ENCODE data around the gene BEND4. TPM values are rescaled to one million over a fixed set of nuclear protein-coding genes. Genes with fewer than 3 reads are reported as not detected.

The BEND4 gene
- total and polyA plus RNA-seq, 2 donors from 2014 or later = 0.22 TPM; not detected in 1

DNA sequence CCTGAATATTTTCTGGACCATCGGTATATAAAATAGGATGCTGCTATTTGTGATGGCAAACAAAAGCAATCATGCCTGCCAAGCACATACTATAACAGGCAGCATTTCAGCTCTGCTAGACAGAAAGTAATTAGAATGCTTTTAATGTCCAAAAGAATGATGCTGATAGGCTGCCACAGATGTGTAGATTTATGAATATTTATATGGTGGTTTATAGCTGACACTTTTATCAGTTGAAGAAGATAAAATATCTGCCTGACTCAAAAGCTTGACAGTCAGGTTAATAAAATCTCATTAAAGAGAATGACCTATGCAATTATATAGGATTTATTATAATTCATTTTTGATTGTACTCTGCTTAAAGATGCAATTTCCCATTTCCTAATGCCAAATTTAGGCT lies 4.0 kb downstream of the BEND4 start:
- Histone ChIP-seq H3K27ac (ENCODE audit: low read depth in 2 of 2, low read length in 2 of 2) (no peak overlapping the region), H3K4me3 (ENCODE audit: low read length in 3 of 3) (no peak overlapping the region), H3K9ac (ENCODE audit: low read length in 3 of 3) (no peak overlapping the region), H3K4me1 (ENCODE audit: control insufficient read depth in 2 of 3, insufficient read depth in 2 of 3, low read depth in 1 of 3, low read length in 3 of 3) (peaks cover 0 to 2% (median 0%) of the 10 kb centered on the region in 3 donors), H3K27me3 (ENCODE audit: control insufficient read depth, insufficient read depth, low read length) (no peaks in the 10 kb centered on the region), H3K9me3 (ENCODE audit: control insufficient read depth in 2 of 3, insufficient read depth in 1 of 3, low read length in 3 of 3) (no peaks in the 10 kb centered on the region), H3K36me3 (ENCODE audit: control insufficient read depth in 2 of 3, insufficient read depth in 3 of 3, low read length in 3 of 3) (no peaks in the 10 kb centered on the region)
- DNase-seq (no peak), FAIRE-seq (no peak)
- TF ChIP-seq, protein P1, sequence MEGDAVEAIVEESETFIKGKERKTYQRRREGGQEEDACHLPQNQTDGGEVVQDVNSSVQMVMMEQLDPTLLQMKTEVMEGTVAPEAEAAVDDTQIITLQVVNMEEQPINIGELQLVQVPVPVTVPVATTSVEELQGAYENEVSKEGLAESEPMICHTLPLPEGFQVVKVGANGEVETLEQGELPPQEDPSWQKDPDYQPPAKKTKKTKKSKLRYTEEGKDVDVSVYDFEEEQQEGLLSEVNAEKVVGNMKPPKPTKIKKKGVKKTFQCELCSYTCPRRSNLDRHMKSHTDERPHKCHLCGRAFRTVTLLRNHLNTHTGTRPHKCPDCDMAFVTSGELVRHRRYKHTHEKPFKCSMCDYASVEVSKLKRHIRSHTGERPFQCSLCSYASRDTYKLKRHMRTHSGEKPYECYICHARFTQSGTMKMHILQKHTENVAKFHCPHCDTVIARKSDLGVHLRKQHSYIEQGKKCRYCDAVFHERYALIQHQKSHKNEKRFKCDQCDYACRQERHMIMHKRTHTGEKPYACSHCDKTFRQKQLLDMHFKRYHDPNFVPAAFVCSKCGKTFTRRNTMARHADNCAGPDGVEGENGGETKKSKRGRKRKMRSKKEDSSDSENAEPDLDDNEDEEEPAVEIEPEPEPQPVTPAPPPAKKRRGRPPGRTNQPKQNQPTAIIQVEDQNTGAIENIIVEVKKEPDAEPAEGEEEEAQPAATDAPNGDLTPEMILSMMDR (IDR thresholded peaks at IDR 0.05; ENCODE audit: borderline replicate concordance, extremely low read depth, insufficient read depth) = no peak
- intact Hi-C loops (cut with DNase I) = no loop called here

DNA sequence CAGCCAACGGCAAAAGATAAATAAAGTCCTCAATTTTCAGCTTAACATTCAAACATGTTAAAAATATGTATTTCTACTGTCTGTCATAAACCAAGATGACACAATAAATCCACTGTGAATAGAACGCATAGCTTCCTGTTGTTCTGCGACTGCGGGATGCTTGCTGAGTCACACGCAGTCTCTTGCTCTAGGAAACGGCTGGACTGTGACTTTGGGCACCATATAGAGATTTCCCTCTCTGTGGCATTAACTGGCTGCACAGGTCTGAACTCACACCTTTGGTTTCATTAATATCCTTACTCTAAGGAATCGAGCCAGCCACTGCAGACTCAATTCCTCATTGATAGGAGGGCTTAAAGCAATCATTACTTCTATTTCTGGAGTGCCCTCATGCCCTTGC lies 8.4 kb downstream of the BEND4 start:
- no peaks in the 10 kb centered on the region for H3K4me1 ChIP-seq (ENCODE audit: control insufficient read depth in 2 of 3, insufficient read depth in 2 of 3, low read depth in 1 of 3, low read length in 3 of 3)
- intact Hi-C loops (cut with DNase I) = no loop called here
- H3K27me3 ChIP-seq (ENCODE audit: control insufficient read depth, insufficient read depth, low read length) = no peaks in the 10 kb centered on the region
- H3K9ac ChIP-seq (ENCODE audit: low read length in 3 of 3) = no peak overlapping the region
- TF ChIP-seq, protein P1 (IDR thresholded peaks at IDR 0.05; ENCODE audit: borderline replicate concordance, extremely low read depth, insufficient read depth) = no peak
- FAIRE-seq (no peak), DNase-seq (no peak)
- no peak overlapping the region for H3K4me3 ChIP-seq (ENCODE audit: low read length in 3 of 3)
- H3K9me3 ChIP-seq (ENCODE audit: control insufficient read depth in 2 of 3, insufficient read depth in 1 of 3, low read length in 3 of 3) = no peaks in the 10 kb centered on the region
- no peaks in the 10 kb centered on the region for H3K36me3 ChIP-seq (ENCODE audit: control insufficient read depth in 2 of 3, insufficient read depth in 3 of 3, low read length in 3 of 3)
- H3K27ac ChIP-seq (ENCODE audit: low read depth in 2 of 2, low read length in 2 of 2) = no peak overlapping the region

DNA sequence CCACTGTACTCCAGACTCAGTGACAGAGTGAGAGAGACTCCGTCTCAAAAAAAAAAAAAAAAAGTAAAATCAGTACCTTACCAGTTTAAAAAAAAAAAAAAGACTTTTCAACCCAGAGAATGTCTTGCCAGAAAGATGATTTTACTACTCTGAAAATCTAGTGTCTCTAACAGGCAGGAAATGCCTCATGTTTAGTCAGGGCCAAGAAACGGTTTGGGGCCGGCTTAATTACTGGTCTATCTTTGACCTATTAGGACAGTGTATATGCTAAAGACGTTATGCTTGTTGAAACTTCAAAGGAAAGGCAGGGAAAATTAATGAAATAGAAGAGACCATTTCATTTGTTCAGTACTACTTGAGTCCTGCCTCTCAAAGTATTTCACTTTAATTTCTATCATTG lies 9.9 kb downstream of the BEND4 start:
- no peaks in the 10 kb centered on the region for H3K9me3 ChIP-seq (ENCODE audit: control insufficient read depth in 2 of 3, insufficient read depth in 1 of 3, low read length in 3 of 3)
- H3K4me3 ChIP-seq (ENCODE audit: low read length in 3 of 3) = no peak overlapping the region
- TF ChIP-seq, protein P1 (IDR thresholded peaks at IDR 0.05; ENCODE audit: borderline replicate concordance, extremely low read depth, insufficient read depth) = no peak
- intact Hi-C loops (cut with DNase I) = no loop called here
- FAIRE-seq = no peak
- no peak overlapping the region for H3K27ac ChIP-seq (ENCODE audit: low read depth in 2 of 2, low read length in 2 of 2)
- H3K27me3 ChIP-seq (ENCODE audit: control insufficient read depth, insufficient read depth, low read length) = no peaks in the 10 kb centered on the region
- no peak for DNase-seq
- H3K4me1 ChIP-seq (ENCODE audit: control insufficient read depth in 2 of 3, insufficient read depth in 2 of 3, low read depth in 1 of 3, low read length in 3 of 3) = no peaks in the 10 kb centered on the region
- no peaks in the 10 kb centered on the region for H3K36me3 ChIP-seq (ENCODE audit: control insufficient read depth in 2 of 3, insufficient read depth in 3 of 3, low read length in 3 of 3)
- no peak overlapping the region for H3K9ac ChIP-seq (ENCODE audit: low read length in 3 of 3)

DNA sequence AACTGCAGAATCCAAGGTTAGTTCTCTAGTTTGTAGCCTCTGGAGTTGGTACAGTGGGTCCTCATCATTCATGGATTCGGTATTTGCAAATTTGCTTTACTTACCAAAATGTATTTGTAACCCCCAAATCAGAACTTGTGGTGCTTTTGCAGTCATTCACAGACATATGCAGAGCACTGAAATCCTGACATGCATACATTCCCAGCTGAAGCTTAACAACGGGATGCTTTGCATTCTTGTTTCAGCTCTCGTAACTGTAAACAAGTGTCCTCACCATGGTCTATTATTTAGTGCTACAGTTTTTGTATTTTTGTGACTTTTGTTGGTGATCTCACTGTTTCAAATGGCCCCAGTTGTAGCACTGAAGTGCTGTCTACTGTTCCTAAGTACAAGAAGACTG lies 16.1 kb downstream of the BEND4 start:
- no peaks in the 10 kb centered on the region for H3K36me3 ChIP-seq (ENCODE audit: control insufficient read depth in 2 of 3, insufficient read depth in 3 of 3, low read length in 3 of 3)
- FAIRE-seq (no peak), DNase-seq (no peak)
- no peak overlapping the region for H3K9ac ChIP-seq (ENCODE audit: low read length in 3 of 3)
- no peaks in the 10 kb centered on the region for H3K4me1 ChIP-seq (ENCODE audit: control insufficient read depth in 2 of 3, insufficient read depth in 2 of 3, low read depth in 1 of 3, low read length in 3 of 3)
- H3K27ac ChIP-seq (ENCODE audit: low read depth in 2 of 2, low read length in 2 of 2) = no peak overlapping the region
- H3K4me3 ChIP-seq (ENCODE audit: low read length in 3 of 3) = no peak overlapping the region
- H3K27me3 ChIP-seq (ENCODE audit: control insufficient read depth, insufficient read depth, low read length) = no peaks in the 10 kb centered on the region
- H3K9me3 ChIP-seq (ENCODE audit: control insufficient read depth in 2 of 3, insufficient read depth in 1 of 3, low read length in 3 of 3) = no peaks in the 10 kb centered on the region
- intact Hi-C loops (cut with DNase I) = no loop called here
- TF ChIP-seq, protein P1 (IDR thresholded peaks at IDR 0.05; ENCODE audit: borderline replicate concordance, extremely low read depth, insufficient read depth) = no peak

Data from kidney (tissue), 14 donors.